Measurements from ENCODE around the gene MYEOV. TPM values are rescaled to one million over a fixed set of nuclear protein-coding genes. Genes with fewer than 3 reads are reported as not detected.

Gene MYEOV
- total and polyA plus RNA-seq, 2 of the 8 experiments (the other 6 are each of a cell fraction or from before 2014, with no cell fraction given), result 0.44 to 0.67 TPM

- no peak overlapping the region for H2AK5ac ChIP-seq (ENCODE audit: low read depth, low read length)
- no peak overlapping the region for H4K91ac ChIP-seq (replicated peaks; ENCODE audit: insufficient read length, low read length)
- no peak overlapping the region for H3K4ac ChIP-seq (replicated peaks; ENCODE audit: insufficient read length, low read depth, low read length)
- no peak overlapping the region for H3K9ac ChIP-seq (replicated peaks in 1 of 4; ENCODE audit: extremely low read depth in 1 of 4, low read depth in 3 of 4, low read length in 3 of 4)
- no peak overlapping the region for H3K27ac ChIP-seq (ENCODE audit: low read depth, low read length)
- ChIA-PET POLR2A (ENCODE audit: partially characterized antibody) (no interaction called here), CTCF (ENCODE audit: partially characterized antibody) (interaction anchor here (1.0 to 5.0 kb wide), 3 partner anchors 49 to 113 kb away, joined by 3 to 17 read pairs (median 6); partner anchors contain the start of gene SMIM38)
- 78% methylated on average over 3 of the region's 3 CpGs; no CpG with 5 or more reads in 1 of the 2 experiments for WGBS, 2 experiments (ENCODE audit: extremely low coverage in 1 of 2, insufficient coverage in 1 of 2, insufficient read length in 1 of 2, insufficient replicate concordance in 2 of 2, low coverage in 1 of 2, low lambda C conversion rate in 2 of 2, missing lambda C conversion rate in 1 of 2)
- no peak overlapping the region for H3K4me3 ChIP-seq (ENCODE audit: extremely low read depth in 1 of 4, insufficient read depth in 2 of 4, low read depth in 3 of 4, low read length in 4 of 4)
- H3K23me2 ChIP-seq (ENCODE audit: low read depth, low read length), result peaks cover 4% of the 10 kb centered on the region; the same call in 1 of the 2 replicates
- H3K18ac ChIP-seq (ENCODE audit: extremely low read depth, low read length), result no peak overlapping the region
- no peak overlapping the region for H4K8ac ChIP-seq (ENCODE audit: extremely low read depth, insufficient read depth, low read length)
- no peak overlapping the region for H3K14ac ChIP-seq (ENCODE audit: insufficient read length)
- H3K79me1 ChIP-seq (ENCODE audit: low read depth, low read length), result no peaks in the 10 kb centered on the region
- TF ChIP-seq KDM4A (IDR thresholded peaks at IDR 0.05; ENCODE audit: low read depth, low read length, severe bottlenecking) (no peak), POU5F1 (IDR thresholded peaks at IDR 0.05; ENCODE audit: low read depth, low read length) (no peak), RFX5 (IDR thresholded peaks at IDR 0.05; ENCODE audit: borderline replicate concordance, low read depth, low read length) (no peak)
- no peak overlapping the region for H2BK20ac ChIP-seq (ENCODE audit: low read length)
- no peak overlapping the region for H2BK120ac ChIP-seq (replicated peaks; ENCODE audit: low read depth, low read length)
- H2AFZ ChIP-seq (ENCODE audit: low read length), result no peak overlapping the region
- H2BK15ac ChIP-seq (ENCODE audit: low read length), result no peak overlapping the region
- no peak for FAIRE-seq
- no peaks in the 10 kb centered on the region for H3K9me3 ChIP-seq (ENCODE audit: insufficient read depth in 2 of 2, low read depth in 1 of 2, low read length in 1 of 2)
- H3K23ac ChIP-seq (ENCODE audit: insufficient read length), result no peak overlapping the region
- no peak overlapping the region for H2BK12ac ChIP-seq (ENCODE audit: low read depth, low read length)
- H4K20me1 ChIP-seq (replicated peaks in 1 of 2; ENCODE audit: control insufficient read depth in 1 of 2, insufficient read depth in 2 of 2, low read length in 2 of 2), result no peaks in the 10 kb centered on the region
- H3K4me1 ChIP-seq (replicated peaks in 1 of 4; ENCODE audit: control insufficient read depth in 3 of 4, insufficient read depth in 4 of 4, low read length in 3 of 4), result peaks cover under 1 to 3% (median under 1%) of the 10 kb centered on the region in 4 experiments
- no peak overlapping the region for H3K4me2 ChIP-seq (ENCODE audit: insufficient read depth in 1 of 2, low read depth in 2 of 2, low read length in 2 of 2)
- DNase-seq (ENCODE audit: low read depth in 1 of 2, low spot score in 2 of 2), result no peak
- no peak overlapping the region for H4K5ac ChIP-seq (ENCODE audit: insufficient read length, low read depth, low read length)
- no peaks in the 10 kb centered on the region for H3K79me2 ChIP-seq (ENCODE audit: control insufficient read depth in 1 of 2, insufficient read depth in 2 of 2, low read length in 2 of 2)
- H2BK5ac ChIP-seq (ENCODE audit: low read depth, low read length), result no peak overlapping the region
- H3K36me3 ChIP-seq (ENCODE audit: control insufficient read depth in 2 of 4, insufficient read depth in 4 of 4, low read length in 3 of 4), result no peaks in the 10 kb centered on the region
- no peak overlapping the region for H3K56ac ChIP-seq (replicated peaks; ENCODE audit: insufficient read length, low read depth, low read length)
- H3K27me3 ChIP-seq (replicated peaks in 1 of 4; ENCODE audit: control insufficient read depth in 3 of 4, extremely low read depth in 1 of 4, insufficient read depth in 3 of 4, low read length in 3 of 4), result peaks cover 0 to 6% (median 3%) of the 10 kb centered on the region in 4 experiments; a peak in 6 of 7 replicates
Measured at GRCh38 chr11:69244266-69244665, 49.7 kb upstream of the MYEOV start.

Data from H1 (cell line).